MCF 10A (cell line): ENCODE results near the gene NSL1. TPM values are rescaled to one million over a fixed set of nuclear protein-coding genes. Genes with fewer than 3 reads are reported as not detected.

Experiments used
- BruUV-seq: library from RNA; stranded (reverse); fragments of 400-500 nt; replicated peaks from 2 replicates; lab custom pipeline; 2021; lab: Mats Ljungman, UMichigan
- CTCF ChIA-PET: fragments of 300-600 bp; sonication (Branson Sonifier 250); formaldehyde crosslinking; extraction: SDS; loops from one replicate; lab custom pipeline; 2021; ENCODE audit warnings: antibody characterized with exemption, inconsistent platforms; lab: Yijun Ruan, JAX
- POLR2A ChIA-PET: fragments of 300-600, 350-650 bp; sonication (Branson Sonifier 250); formaldehyde crosslinking; extraction: SDS; loops from one replicate; lab custom pipeline; 2020; ENCODE audit warnings: antibody characterized with exemption, inconsistent platforms; lab: Yijun Ruan, JAX
- DNase-seq: peaks from one replicate; pipeline ENCODE4 v3.0.0-alpha.2; 2018; ENCODE audit not compliant: unreplicated experiment
- H3K27ac Mint-ChIP-seq: one replicate; pipeline ENCODE4 v1.8.0; 2022; ENCODE audit warnings: mild to moderate bottlenecking, low read depth, mixed read lengths; ENCODE audit not compliant: unreplicated experiment
- H3K27me3 Mint-ChIP-seq: one replicate; pipeline ENCODE4 v1.8.0; 2022; ENCODE audit warnings: mixed read lengths; ENCODE audit not compliant: insufficient read depth, unreplicated experiment
- H3K36me3 Mint-ChIP-seq: one replicate; pipeline ENCODE4 v1.8.0; 2022; ENCODE audit warnings: mild to moderate bottlenecking, moderate library complexity, mixed read lengths; ENCODE audit not compliant: insufficient read depth, unreplicated experiment
- H3K4me1 Mint-ChIP-seq: one replicate; pipeline ENCODE4 v1.8.0; 2022; ENCODE audit warnings: mixed read lengths; ENCODE audit not compliant: insufficient read depth, unreplicated experiment
- H3K4me3 Mint-ChIP-seq: one replicate; pipeline ENCODE4 v1.8.0; 2022; ENCODE audit warnings: mild to moderate bottlenecking, moderate library complexity, mixed read lengths; ENCODE audit not compliant: unreplicated experiment
- H3K9me3 Mint-ChIP-seq: one replicate; pipeline ENCODE4 v1.8.0; 2022; ENCODE audit warnings: mixed read lengths; ENCODE audit not compliant: unreplicated experiment
- intact Hi-C: fragments of 100-400 bp; cut with micrococcal nuclease; formaldehyde crosslinking; loops from 2 replicates; pipeline ENCODE4 v1.14.1; 2022
- total RNA-seq: library from RNA; stranded (reverse); gene quantifications from 2 replicates; pipeline ENCODE4 v1.2.3, GENCODE V29; 2022
- TF ChIP-seq, protein P1 (sequence below): fragments of 200-600 bp; IDR thresholded peaks from one replicate; pipeline ENCODE4 v1.8.0; 2022; ENCODE audit warnings: antibody characterized with exemption, mild to moderate bottlenecking; ENCODE audit not compliant: unreplicated experiment

NSL1 gene
- total RNA-seq, 1 experiment from 2014 or later, result 39.7 TPM

DNA sequence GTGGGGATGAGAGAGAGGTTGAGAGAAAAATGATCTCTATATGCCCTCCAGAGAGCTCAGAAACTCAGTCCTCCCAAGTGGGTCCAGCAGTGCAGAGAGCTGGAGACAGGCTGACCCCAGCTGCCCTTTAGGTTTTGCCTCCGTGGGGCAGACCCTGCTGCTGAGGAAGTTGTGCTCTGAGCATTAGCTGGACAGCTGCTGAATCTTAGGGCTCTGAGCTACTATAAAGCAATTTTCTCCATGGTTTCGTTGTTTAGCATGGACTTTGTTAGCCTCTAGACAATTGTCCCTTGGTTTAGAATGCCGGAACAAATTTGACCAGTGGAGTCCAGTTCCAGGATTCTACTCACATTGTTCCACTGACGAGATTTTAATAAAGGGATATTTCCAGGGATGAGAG, 114.0 kb downstream of the NSL1 start:
- H3K27me3 Mint-ChIP-seq, result no peaks in the 10 kb centered on the region
- no peaks in the 10 kb centered on the region for H3K4me1 Mint-ChIP-seq
- TF ChIP-seq, protein P1, sequence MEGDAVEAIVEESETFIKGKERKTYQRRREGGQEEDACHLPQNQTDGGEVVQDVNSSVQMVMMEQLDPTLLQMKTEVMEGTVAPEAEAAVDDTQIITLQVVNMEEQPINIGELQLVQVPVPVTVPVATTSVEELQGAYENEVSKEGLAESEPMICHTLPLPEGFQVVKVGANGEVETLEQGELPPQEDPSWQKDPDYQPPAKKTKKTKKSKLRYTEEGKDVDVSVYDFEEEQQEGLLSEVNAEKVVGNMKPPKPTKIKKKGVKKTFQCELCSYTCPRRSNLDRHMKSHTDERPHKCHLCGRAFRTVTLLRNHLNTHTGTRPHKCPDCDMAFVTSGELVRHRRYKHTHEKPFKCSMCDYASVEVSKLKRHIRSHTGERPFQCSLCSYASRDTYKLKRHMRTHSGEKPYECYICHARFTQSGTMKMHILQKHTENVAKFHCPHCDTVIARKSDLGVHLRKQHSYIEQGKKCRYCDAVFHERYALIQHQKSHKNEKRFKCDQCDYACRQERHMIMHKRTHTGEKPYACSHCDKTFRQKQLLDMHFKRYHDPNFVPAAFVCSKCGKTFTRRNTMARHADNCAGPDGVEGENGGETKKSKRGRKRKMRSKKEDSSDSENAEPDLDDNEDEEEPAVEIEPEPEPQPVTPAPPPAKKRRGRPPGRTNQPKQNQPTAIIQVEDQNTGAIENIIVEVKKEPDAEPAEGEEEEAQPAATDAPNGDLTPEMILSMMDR, result no peak
- CTCF ChIA-PET, result interaction anchor here (0.7 to 3.2 kb wide), 5 partner anchors 13 to 200 kb away, joined by 3 to 15 read pairs (median 4); no protein-coding TSS in a partner anchor
- no peaks in the 10 kb centered on the region for H3K36me3 Mint-ChIP-seq
- DNase-seq, result no peak
- no peaks in the 10 kb centered on the region for H3K9me3 Mint-ChIP-seq
- intact Hi-C loops, result no loop called here
- H3K4me3 Mint-ChIP-seq, result no peak overlapping the region
- H3K27ac Mint-ChIP-seq, result no peak overlapping the region
- POLR2A ChIA-PET, result interaction anchor here (1.1 to 1.3 kb wide), 2 partner anchors 13 to 54 kb away, joined by 3 to 5 read pairs; no protein-coding TSS in a partner anchor
- no TSS peak for BruUV-seq

DNA sequence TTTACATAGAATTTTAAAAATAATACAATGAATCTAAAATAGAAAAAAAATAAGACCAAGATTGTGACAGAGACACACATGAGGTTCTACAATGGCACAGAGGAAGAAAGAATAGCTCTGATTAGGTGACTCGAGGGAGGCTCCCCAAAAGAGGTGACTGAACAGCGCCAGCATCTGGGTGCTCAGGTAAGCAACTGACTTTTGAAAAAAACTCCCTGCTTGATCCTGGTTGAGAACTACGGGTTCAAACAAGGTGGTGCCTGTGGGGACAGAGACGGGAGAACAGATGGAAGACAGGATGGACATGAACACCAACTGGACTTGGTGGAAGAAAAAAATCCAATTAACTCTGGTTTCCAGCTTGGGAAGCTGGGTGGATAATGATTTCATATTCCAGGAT, 114.4 kb downstream of the NSL1 start:
- no peak for DNase-seq
- no peaks in the 10 kb centered on the region for H3K4me1 Mint-ChIP-seq
- POLR2A ChIA-PET, result interaction anchor here (0.5 to 1.3 kb wide), 3 partner anchors 14 to 54 kb away, joined by 3 to 5 read pairs (median 3); no protein-coding TSS in a partner anchor
- intact Hi-C loops, result no loop called here
- TF ChIP-seq, protein P1, result no peak
- no peaks in the 10 kb centered on the region for H3K36me3 Mint-ChIP-seq
- no TSS peak for BruUV-seq
- no peaks in the 10 kb centered on the region for H3K27me3 Mint-ChIP-seq
- no peak overlapping the region for H3K4me3 Mint-ChIP-seq
- H3K9me3 Mint-ChIP-seq, result no peaks in the 10 kb centered on the region
- CTCF ChIA-PET, result interaction anchor here (0.6 to 3.2 kb wide), 4 partner anchors 20 to 1877 kb away, joined by 3 to 15 read pairs (median 6); no protein-coding TSS in a partner anchor
- no peak overlapping the region for H3K27ac Mint-ChIP-seq

Other genes with a start within 250 kb of the NSL1 start
- gene ATF3, start 183.0 kb downstream of the NSL1 start, total RNA-seq, result 85.3 and 114 TPM in 2 replicates
- gene BATF3, start 91.9 kb downstream of the NSL1 start, total RNA-seq, result 0.96 and 1.5 TPM in 2 replicates
- 31.5 and 35.7 TPM in 2 replicates for gene TATDN3, start 117 bp upstream of the NSL1 start, total RNA-seq
- gene SPATA45, start 55.9 kb upstream of the NSL1 start, total RNA-seq, result not detected in 2 replicates
- 16.5 and 17.9 TPM in 2 replicates for gene FLVCR1, start 66.5 kb upstream of the NSL1 start, total RNA-seq
- gene VASH2, start 158.8 kb upstream of the NSL1 start, total RNA-seq, result not detected in 2 replicates
- 87.1 and 89.7 TPM in 2 replicates for gene ANGEL2, start 224.1 kb upstream of the NSL1 start, total RNA-seq